Stimulated activated CD8-positive, alpha-beta memory T cell treated with anti-CD3 and anti-CD28 coated beads, Interleukin-7, amount 100 ng/mL, for 1 hour (primary cell): Measurements from ENCODE around the gene SLC38A3.

Source experiments
- DNase-seq, 2 donors: peaks; one replicate each; pipeline ENCODE4 v3.0.0-alpha.2; 2020; ENCODE audit warnings: low read depth in 2 of 2

Gene SLC38A3

DNA sequence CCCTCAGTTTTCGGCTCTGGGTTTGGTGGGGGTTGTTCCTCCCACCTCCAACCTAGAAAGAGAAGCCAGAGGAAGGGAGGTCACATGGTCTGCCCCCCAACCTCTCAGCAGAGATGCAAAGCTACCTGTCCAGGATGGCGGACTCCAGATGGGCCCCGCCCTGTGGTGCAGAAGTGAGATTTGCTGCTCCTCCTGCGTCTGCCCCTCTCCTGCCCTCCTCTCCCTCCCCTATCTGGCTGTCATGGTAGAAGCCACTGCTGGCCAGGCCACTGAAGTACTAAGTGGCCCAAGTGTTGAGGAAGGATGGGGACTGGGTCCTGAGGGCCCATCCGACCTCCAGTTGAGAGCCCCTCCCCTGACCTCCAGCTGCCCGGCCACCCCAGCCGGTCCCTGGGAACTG, 61.8 kb downstream of the SLC38A3 start:
- no peak for DNase-seq

DNA sequence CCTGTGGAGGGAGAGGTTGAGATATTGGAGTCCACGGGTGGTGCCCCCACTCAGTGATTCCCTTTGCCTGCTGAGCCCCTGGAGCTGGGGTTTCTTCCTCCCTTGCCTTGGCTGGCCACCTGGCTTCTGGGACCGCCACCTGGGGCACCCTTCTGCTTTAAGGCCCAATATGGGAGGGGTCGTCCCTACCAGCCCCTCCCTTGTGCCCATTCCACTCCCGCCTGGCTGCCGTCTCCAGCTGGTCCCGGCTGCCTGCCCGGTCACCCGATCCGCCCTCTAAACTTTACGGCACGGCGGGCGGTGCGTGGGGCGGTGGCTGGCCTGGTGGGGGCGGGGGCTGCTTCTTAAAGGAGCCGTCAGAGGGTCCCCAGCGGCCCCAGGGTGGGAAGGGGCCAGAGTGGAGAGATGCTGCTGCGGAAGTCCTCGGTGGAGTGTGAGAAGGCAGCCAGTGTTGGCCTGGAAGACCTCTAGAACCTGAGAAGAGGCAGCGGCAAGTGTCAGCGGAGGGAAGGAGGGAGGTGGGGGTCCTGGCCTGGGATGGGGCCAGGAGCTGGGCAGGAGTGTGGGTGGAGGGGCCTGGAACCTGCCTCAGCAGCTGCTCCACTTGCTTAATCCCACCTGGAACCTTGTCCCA, 62.3 kb downstream of the SLC38A3 start:
- no peak for DNase-seq

DNA sequence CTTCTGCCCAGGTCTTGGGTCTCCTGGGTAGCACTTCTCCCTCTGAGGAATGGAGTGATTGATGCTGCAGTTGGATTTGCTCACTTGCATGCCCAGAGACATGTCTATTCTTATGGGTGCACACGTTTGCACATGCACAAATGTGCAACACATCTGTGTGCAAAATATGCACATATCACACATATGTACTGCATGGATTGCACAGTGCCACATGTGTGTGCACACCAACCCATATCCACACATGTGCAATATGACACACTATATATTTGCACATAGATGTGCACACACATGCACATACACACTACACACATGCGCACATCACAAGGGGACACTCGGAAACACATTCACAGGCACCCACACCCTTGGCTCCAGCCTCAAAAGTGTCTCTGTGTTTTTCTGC, 63.2 kb downstream of the SLC38A3 start:
- DNase-seq: no peak

DNA sequence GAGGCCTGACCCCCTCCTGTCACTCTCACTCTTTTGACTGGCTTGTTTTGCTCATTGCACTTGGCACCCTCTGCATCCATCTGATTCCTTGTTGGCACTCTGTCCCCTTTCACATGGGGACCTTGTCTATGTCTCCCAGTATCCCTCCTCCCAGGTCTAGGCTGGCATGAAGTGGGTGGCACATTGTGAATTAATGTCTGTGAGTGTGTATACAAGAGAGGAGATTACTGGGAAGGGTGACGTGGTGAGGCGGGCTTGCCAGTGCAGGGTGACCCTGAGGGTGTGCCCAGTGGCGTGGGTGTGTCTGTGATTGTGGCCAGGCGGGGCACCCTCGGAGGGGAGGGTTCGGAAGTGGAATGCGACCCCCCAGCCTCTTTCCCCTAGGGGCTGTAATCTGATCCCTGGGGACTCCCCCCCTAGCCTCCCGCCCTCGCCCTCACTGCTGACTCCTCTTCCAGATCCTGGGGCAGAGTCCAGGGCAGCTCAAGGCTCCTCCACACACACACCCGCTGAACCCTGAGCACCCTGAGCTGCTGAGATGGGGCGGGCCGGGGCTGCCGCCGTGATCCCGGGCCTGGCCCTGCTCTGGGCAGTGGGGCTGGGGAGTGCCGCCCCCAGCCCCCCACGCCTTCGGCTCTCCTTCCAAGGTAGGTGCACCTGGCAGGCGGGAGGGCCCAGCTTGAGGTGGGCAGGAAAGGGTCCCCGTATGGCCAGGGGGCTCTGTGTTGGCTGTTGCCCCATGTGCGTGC, 63.8 kb downstream of the SLC38A3 start, which contains the start of gene SEMA3B:
Gene SEMA3B, plus strand, starts transcription at position 445 of the 749 bp plus-strand sequence. Its CDS starts 94 bp downstream, at position 539.
- no peak for DNase-seq

DNA sequence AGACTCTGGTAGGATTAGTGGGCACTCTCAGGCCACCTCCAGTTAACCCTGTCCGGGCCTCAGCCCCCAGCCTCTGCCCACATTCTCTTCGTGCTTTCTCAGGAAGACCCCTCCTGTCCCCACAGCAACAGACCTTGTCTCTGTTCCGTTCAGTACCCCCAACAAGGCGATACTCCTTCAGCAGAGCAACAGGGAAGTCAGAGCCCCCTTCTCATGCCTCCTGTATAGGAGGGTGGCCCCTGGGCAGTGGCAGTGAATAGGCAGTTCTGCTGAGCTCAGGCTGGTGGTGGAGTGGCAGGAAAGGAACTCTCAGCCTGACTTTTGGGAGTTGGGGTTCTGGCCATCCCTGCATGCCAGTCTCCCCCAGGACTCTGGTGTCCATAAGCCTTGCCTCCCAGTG, 64.4 kb downstream of the SLC38A3 start:
- DNase-seq: no peak

DNA sequence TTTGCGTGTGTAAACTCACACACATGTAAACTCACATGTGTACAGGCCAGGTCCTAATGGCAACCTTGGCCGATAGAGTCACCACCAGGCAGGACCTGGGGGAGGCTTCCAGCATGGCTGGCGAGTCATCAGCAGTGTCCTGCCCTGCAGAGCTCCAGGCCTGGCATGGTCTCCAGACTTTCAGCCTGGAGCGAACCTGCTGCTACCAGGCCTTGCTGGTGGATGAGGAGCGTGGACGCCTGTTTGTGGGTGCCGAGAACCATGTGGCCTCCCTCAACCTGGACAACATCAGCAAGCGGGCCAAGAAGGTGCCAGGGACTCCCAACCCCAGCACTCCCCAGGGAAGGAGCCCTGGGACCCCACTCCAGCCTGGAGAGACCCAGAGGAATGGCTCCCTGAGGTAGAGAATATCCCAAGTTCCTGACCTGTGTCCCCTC, 64.9 kb downstream of the SLC38A3 start:
- no peak for DNase-seq

DNA sequence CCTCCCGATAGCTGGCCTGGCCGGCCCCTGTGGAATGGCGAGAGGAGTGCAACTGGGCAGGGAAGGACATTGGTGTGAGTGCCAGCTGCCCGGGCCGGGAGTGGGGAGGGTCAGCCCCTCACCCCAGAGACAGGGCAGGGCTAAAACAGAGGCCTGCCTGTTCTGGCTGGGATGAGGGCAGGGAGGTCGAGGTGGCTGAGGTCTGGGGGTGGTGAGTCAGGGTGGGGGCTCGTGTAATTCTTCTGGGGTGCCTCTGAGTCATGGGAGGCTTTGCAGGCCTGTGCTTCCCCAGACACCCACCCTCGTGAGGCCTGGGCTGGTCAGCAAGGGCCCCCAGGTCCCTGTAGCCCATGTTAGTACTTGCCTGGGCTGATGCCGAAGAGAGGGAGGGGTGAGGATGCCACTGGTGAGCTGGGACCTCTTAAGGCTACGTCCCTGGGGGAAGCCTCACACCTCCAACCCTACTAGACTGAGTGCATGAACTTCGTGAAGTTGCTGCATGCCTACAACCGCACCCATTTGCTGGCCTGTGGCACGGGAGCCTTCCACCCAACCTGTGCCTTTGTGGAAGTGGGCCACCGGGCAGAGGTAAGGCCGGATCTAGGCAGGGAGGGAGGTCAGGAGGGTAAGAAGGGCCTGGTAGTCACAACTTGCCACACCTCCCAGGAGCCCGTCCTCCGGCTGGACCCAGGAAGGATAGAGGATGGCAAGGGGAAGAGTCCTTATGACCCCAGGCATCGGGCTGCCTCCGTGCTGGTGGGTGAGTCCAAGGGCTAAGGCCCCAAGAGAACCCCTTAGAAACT, 65.6 kb downstream of the SLC38A3 start:
- no peak for DNase-seq
